GM12872 (cell line): ENCODE results near the gene CDH13.

Source experiments
- TF ChIP-seq, protein P1 (sequence below): IDR thresholded peaks from 3 replicates; pipeline ENCODE4 v1.5.1; 2011; ENCODE audit warnings: low read depth, mild to moderate bottlenecking, low read length, moderate library complexity; ENCODE audit not compliant: insufficient read depth

Gene CDH13

DNA sequence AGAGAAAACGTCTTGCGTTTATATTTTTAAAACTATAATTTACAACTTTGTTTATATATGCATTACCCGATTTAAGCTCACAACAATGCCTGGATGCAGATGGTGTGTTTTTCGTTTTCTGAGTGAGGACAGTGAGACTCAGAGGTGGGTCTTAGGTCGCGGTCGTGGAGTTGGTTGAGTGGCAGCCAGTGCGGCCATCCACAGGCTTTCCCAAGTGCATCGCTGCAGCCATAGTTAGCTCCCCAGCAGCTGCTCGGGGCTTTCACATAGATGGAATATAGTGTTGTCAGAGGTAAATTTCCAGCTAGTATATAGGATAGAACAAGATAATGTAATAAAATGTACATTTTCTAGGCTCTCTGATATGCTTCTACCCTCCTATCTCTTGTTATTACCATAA, 417.8 kb downstream of the CDH13 start:
- TF ChIP-seq, protein P1, sequence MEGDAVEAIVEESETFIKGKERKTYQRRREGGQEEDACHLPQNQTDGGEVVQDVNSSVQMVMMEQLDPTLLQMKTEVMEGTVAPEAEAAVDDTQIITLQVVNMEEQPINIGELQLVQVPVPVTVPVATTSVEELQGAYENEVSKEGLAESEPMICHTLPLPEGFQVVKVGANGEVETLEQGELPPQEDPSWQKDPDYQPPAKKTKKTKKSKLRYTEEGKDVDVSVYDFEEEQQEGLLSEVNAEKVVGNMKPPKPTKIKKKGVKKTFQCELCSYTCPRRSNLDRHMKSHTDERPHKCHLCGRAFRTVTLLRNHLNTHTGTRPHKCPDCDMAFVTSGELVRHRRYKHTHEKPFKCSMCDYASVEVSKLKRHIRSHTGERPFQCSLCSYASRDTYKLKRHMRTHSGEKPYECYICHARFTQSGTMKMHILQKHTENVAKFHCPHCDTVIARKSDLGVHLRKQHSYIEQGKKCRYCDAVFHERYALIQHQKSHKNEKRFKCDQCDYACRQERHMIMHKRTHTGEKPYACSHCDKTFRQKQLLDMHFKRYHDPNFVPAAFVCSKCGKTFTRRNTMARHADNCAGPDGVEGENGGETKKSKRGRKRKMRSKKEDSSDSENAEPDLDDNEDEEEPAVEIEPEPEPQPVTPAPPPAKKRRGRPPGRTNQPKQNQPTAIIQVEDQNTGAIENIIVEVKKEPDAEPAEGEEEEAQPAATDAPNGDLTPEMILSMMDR = no peak

DNA sequence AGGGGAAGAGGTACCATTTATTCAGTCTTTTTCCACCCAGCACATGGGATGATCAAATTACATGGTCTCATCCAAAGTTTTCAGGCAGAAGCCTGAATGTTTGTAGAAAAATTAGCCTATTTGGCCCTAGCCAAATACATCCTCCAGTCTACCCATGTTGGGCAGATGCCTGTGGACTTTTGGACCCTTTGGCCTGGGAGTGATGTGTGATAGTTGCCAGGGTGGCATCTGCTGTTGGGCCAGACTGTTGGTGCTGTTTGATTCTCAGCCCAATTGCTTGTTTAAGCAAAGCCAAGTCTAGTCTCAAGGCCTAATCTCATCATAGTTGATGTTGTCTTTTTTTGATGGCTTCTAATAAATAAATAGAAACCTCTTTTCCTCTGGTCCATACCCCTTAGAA, 419.0 kb downstream of the CDH13 start:
- TF ChIP-seq, protein P1 = no peak

DNA sequence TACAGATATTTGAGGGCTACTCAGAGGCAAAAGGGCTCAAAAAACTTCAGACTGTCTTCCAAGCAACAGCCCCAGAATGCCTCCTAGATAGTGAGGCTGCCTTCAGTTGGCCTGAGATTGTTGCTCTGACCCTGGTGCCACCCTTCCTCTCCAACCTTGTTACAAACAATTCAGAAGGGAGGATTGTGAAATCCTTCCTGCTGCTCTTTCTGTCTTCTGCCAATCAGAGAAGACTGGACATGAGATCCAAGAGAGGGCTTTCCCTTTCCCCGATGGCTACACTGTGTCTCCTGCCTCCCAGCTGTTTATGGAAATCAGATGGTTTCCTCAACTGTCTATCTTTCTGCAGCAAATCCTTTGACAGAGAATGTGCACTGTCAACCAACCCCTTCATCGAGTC, 419.9 kb downstream of the CDH13 start:
- TF ChIP-seq, protein P1 = no peak

DNA sequence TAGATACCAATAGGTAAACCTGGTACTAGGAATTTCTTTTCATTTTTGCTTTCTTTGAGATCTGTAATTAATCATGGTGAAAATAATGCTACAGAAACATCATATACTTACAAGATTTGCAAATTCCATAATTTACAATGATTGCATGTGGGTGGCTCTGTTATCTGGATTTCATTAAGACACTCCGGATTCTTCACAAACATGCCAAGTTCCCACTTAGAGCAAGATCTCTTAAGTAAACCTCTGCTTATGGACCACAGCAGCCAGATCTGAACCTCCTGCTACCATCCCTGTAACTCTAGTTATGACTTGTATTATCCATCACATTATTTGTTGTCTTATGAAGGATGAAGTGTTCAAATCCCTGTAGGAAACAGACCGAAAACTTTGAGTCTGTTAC, 424.7 kb downstream of the CDH13 start:
- TF ChIP-seq, protein P1 = no peak

DNA sequence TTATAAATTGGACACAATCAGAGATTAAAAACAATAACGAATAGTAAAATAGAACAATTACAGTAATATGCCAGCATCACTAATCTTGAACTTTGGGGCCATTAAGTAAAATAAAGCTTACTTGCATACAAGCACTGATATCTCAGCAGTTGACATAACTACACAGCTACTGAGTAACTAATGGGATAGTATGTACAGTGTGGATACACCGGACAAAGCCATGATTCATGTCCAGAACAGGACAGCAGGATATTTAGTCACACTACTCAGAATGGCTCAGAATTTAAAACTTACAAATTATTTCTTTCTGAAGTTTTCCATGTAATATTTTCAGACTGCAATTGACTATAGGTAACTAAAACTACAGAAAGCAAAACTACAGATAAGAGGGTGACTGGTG, 427.5 kb downstream of the CDH13 start:
- TF ChIP-seq, protein P1 = no peak

DNA sequence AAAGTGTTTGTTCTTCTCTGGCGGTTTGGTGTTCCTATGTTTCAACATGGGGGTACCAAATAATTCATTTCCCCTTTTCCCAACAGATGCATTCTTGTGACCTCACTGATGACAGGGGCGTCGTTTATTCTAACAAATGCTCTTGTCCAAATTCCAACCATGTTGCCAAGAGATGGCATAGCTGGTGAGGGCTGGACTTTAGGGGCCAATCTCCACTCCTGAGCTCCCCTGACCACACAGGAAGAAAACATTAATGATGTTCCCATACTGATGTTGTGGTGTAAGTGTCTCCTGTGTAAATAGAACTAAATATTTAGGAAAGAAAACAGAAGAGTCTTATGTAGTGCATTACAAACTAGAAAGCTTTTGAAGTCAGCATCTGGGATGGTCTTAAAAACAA, 431.6 kb downstream of the CDH13 start:
- TF ChIP-seq, protein P1 = no peak

DNA sequence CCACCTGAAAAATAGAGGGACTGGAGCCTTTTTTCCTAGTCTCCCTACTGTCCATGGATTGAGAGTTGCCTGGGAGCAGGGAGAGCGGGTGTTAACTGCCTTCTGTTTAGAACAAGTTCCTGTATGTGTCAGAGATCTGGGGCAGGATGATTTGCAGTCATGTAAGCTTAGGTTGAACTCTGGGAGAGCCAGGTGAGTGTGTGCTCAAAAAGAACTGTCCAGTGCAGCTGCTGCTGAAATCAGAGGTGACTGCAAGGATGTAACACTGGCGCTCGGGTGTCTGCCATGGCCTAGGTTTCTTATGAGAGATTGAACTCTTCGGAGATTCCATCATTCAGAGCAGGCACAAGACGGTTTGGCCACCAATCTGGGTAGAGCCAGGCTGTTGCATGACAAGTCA, 432.5 kb downstream of the CDH13 start:
- TF ChIP-seq, protein P1 = no peak

DNA sequence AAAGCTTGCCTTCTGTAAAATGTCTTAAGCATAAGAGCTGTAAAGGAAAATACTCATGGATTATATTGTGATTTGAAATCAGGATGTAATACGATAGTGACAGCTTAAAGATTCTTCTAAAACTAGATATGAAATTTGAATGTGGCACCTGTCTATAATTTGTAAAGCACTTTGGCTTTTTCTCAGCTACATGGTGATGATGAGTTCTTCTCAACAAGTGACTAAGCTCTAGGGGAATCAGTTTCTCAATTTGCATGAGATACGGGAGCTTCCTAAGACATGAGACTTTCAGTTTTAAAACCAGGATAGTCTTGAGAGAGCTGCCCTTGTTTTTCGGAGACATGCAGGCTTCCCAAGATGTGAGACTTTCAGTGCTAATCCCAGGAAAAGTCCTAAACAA, 439.2 kb downstream of the CDH13 start:
- TF ChIP-seq, protein P1 = no peak
